Measurements from ENCODE around the gene SMKR1. TPM values are rescaled to one million over a fixed set of nuclear protein-coding genes. Genes with fewer than 3 reads are reported as not detected.
"Not testable (repeated sequence)": the region's sequence is repeated elsewhere in the genome, so short reads cannot be mapped to it uniquely, and the experiment has no call there.

SMKR1 gene
- total and polyA plus RNA-seq, 3 donors from 2014 or later, result 57.0 to 231 (median 210) TPM

- Histone ChIP-seq H3K27me3 (no peaks in the 10 kb centered on the region), H3K27ac (no peak overlapping the region), H3K4me3 (no peak overlapping the region), H3K4me1 (no peaks in the 10 kb centered on the region), H3K36me3 (ENCODE audit: low read depth, missing control alignments) (no peaks in the 10 kb centered on the region), H3K9me3 (no peaks in the 10 kb centered on the region)
- intact Hi-C loops (cut with DNase I; ENCODE audit: low total_unique reads), result no loop called here
- DNase-seq, result no peak
- TF ChIP-seq POLR2A (IDR thresholded peaks at IDR 0.05), result no peak
- no peak for TF ChIP-seq CTCF (IDR thresholded peaks at IDR 0.05)
- 72 to 88% methylated on average over 6 of the region's 6 CpGs for WGBS, 2 donors
Measured at GRCh38 chr7:129480674-129481363, 21.5 kb upstream of the SMKR1 start.

- intact Hi-C loops (cut with DNase I; ENCODE audit: low total_unique reads); DNase-seq; H3K9me3 ChIP-seq; H3K4me1 ChIP-seq; H3K27ac ChIP-seq; H3K4me3 ChIP-seq; H3K36me3 ChIP-seq (ENCODE audit: low read depth, missing control alignments); H3K27me3 ChIP-seq: not testable (repeated sequence)
- WGBS, 2 donors, result 96 to 99% methylated on average over 6 of the region's 6 CpGs
Measured at GRCh38 chr7:129481376-129481775, 21.0 kb upstream of the SMKR1 start.

GRCh38 chr7:129482781-129483180 is 19.6 kb upstream of the SMKR1 start:
- no peak for TF ChIP-seq CTCF (IDR thresholded peaks at IDR 0.05)
- no peak for TF ChIP-seq POLR2A (IDR thresholded peaks at IDR 0.05)
- Histone ChIP-seq H3K27me3 (no peaks in the 10 kb centered on the region), H3K4me3 (no peak overlapping the region), H3K36me3 (ENCODE audit: low read depth, missing control alignments) (no peaks in the 10 kb centered on the region), H3K9me3 (no peaks in the 10 kb centered on the region), H3K4me1 (no peaks in the 10 kb centered on the region), H3K27ac (no peak overlapping the region)
- intact Hi-C loops (cut with DNase I; ENCODE audit: low total_unique reads), result no loop called here
- DNase-seq, result no peak
- 93 to 95% methylated on average over 8 of the region's 8 CpGs for WGBS, 2 donors

GRCh38 chr7:129489491-129489890 is 12.8 kb upstream of the SMKR1 start:
- H3K4me1 ChIP-seq, result no peaks in the 10 kb centered on the region
- no peak overlapping the region for H3K27ac ChIP-seq
- H3K4me3 ChIP-seq, result no peak overlapping the region
- H3K27me3 ChIP-seq, result no peaks in the 10 kb centered on the region
- intact Hi-C loops (cut with DNase I; ENCODE audit: low total_unique reads), result no loop called here
- no peaks in the 10 kb centered on the region for H3K9me3 ChIP-seq
- TF ChIP-seq POLR2A (IDR thresholded peaks at IDR 0.05), result no peak
- no peak for DNase-seq
- WGBS, 2 donors, result 64 to 69% methylated on average over 3 of the region's 3 CpGs
- H3K36me3 ChIP-seq (ENCODE audit: low read depth, missing control alignments), result no peaks in the 10 kb centered on the region

GRCh38 chr7:129492391-129492790 is 9.9 kb upstream of the SMKR1 start:
- Histone ChIP-seq H3K9me3 (no peaks in the 10 kb centered on the region), H3K4me3 (no peak overlapping the region)

More at GRCh38 chr7:129492391-129492790, 9.9 kb upstream of the SMKR1 start:
- WGBS, 2 donors, result 84 to 85% methylated on average over 2 of the region's 2 CpGs
- H3K4me1 ChIP-seq, result no peaks in the 10 kb centered on the region
- H3K27me3 ChIP-seq, result no peaks in the 10 kb centered on the region
- TF ChIP-seq CTCF (IDR thresholded peaks at IDR 0.05) (no peak), POLR2A (IDR thresholded peaks at IDR 0.05) (no peak)
- H3K36me3 ChIP-seq (ENCODE audit: low read depth, missing control alignments), result no peaks in the 10 kb centered on the region
- intact Hi-C loops (cut with DNase I; ENCODE audit: low total_unique reads), result no loop called here
- DNase-seq, result no peak
- H3K27ac ChIP-seq, result no peak overlapping the region

Measured in testis (tissue), 3 donors.